Keratinocyte (primary cell): ENCODE results near the gene OCEL1. TPM values are rescaled to one million over a fixed set of nuclear protein-coding genes. Genes with fewer than 3 reads are reported as not detected.
"Not testable (repeated sequence)": the region's sequence is repeated elsewhere in the genome, so short reads cannot be mapped to it uniquely, and the experiment has no call there.

ENCODE experiments used
- DNase-seq: peaks from one replicate; pipeline ENCODE4 v3.0.0-alpha.2; 2011; ENCODE audit warnings: low read depth, missing footprints, low spot score
- FAIRE-seq: peaks from 2 replicates; lab custom pipeline; 2011; peaks lifted over from hg19 to GRCh38; lab: Jason Lieb, UNC
- H2AFZ ChIP-seq: 2 replicates; pipeline ENCODE4 v1.6.0; 2012; ENCODE audit warnings: low read length, control low read depth, inconsistent platforms; ENCODE audit not compliant: control insufficient read depth
- H3K27ac ChIP-seq: 2 replicates; pipeline ENCODE4 v1.5.1; 2011; ENCODE audit warnings: low read length; ENCODE audit not compliant: control insufficient read depth, insufficient read depth
- H3K27me3 ChIP-seq: 3 replicates; pipeline ENCODE4 v1.6.0; 2011; ENCODE audit warnings: low read length; ENCODE audit not compliant: control insufficient read depth, insufficient read depth; ENCODE audit errors: extremely low read depth
- H3K36me3 ChIP-seq, 2 experiments: 2 replicates in 1 of 2; 3 replicates in 1 of 2; pipeline ENCODE4 v1.5.1; 2011; ENCODE audit warnings: low read length in 2 of 2, mild to moderate bottlenecking in 1 of 2; ENCODE audit not compliant: control insufficient read depth in 2 of 2, insufficient read depth in 2 of 2; ENCODE audit errors: extremely low read depth in 1 of 2
- H3K4me1 ChIP-seq: 3 replicates; pipeline ENCODE4 v1.5.1; 2011; ENCODE audit warnings: low read length; ENCODE audit not compliant: control insufficient read depth, insufficient read depth; ENCODE audit errors: extremely low read depth
- H3K4me2 ChIP-seq: 3 replicates; pipeline ENCODE4 v1.6.0; 2011; ENCODE audit warnings: low read depth, low read length; ENCODE audit not compliant: control insufficient read depth, insufficient read depth; ENCODE audit errors: extremely low read depth
- H3K4me3 ChIP-seq, 3 experiments: fragments of 200-600 bp in 1 of 3; sonication (generic) in 1 of 3; 2 replicates in 2 of 3; 3 replicates in 1 of 3; pipeline ENCODE4 v1.5.1; 2011 to 2016; ENCODE audit warnings: low read length in 3 of 3, mild to moderate bottlenecking in 3 of 3, control low read depth in 2 of 3, inconsistent platforms in 1 of 3, low read depth in 1 of 3, mixed read lengths in 1 of 3, mixed run types in 1 of 3, moderate library complexity in 1 of 3; ENCODE audit not compliant: control insufficient read depth in 2 of 3, insufficient read depth in 2 of 3; ENCODE audit errors: extremely low read depth in 1 of 3
- H3K79me2 ChIP-seq: 2 replicates; pipeline ENCODE4 v1.6.0; 2012; ENCODE audit warnings: low read length; ENCODE audit not compliant: control insufficient read depth, insufficient read depth
- H3K9ac ChIP-seq: 3 replicates; pipeline ENCODE4 v1.6.0; 2011; ENCODE audit warnings: low read length; ENCODE audit not compliant: control insufficient read depth, insufficient read depth; ENCODE audit errors: extremely low read depth
- H3K9me1 ChIP-seq: 3 replicates; pipeline ENCODE4 v1.6.0; 2011; ENCODE audit warnings: low read length; ENCODE audit not compliant: control insufficient read depth, insufficient read depth; ENCODE audit errors: extremely low read depth
- H3K9me3 ChIP-seq: 2 replicates; pipeline ENCODE4 v1.5.1; 2012; ENCODE audit warnings: low read depth, low read length; ENCODE audit not compliant: control insufficient read depth
- H4K20me1 ChIP-seq: 3 replicates; pipeline ENCODE4 v1.6.0; 2011; ENCODE audit warnings: low read length; ENCODE audit not compliant: control insufficient read depth, insufficient read depth; ENCODE audit errors: extremely low read depth
- CTCF ChIP-seq, 3 experiments: IDR thresholded peaks in 1 of 3; conservative IDR thresholded peaks in 1 of 3; optimal IDR thresholded peaks in 1 of 3; 2 replicates in 2 of 3; 3 replicates in 1 of 3; pipeline versions ENCODE3 to v1.5.1; 2011; ENCODE audit warnings: low read length in 3 of 3, mild to moderate bottlenecking in 3 of 3, moderate library complexity in 2 of 3, control low read depth in 1 of 3, inconsistent platforms in 1 of 3; ENCODE audit not compliant: insufficient read depth in 2 of 3; ENCODE audit errors: extremely low read depth in 1 of 3
- EZH2 ChIP-seq: IDR thresholded peaks from one replicate; pipeline ENCODE4 v1.6.1; 2012; ENCODE audit warnings: inconsistent platforms, mild to moderate bottlenecking, low read length, moderate library complexity
- dilution Hi-C: fragments of 300-500 bp; cut with MboI; formaldehyde crosslinking; loops from one replicate; pipeline ENCODE4 v1.7.0; 2020; ENCODE audit warnings: low sequenced_read_pairs; ENCODE audit not compliant: extremely low pct_ligation_motif_present
- polyA plus RNA-seq, 5 experiments: library from polyadenylated mRNA; depleted of rRNA in 3 of 5; stranded (reverse) in 3 of 5; stranded (forward) in 1 of 5; unstranded in 1 of 5; fragments of >200 nt; gene quantifications; 1 replicate in 1 of 5; 2 replicates in 3 of 5; 3 replicates in 1 of 5; pipeline versions ENCODE4 v1.2.1 to v1.2.3, GENCODE V29; 2011 to 2012; ENCODE audit warnings: missing spikeins in 2 of 5, low read depth in 1 of 5, low replicate concordance in 1 of 5

The OCEL1 gene
- polyA plus RNA-seq, 1 donor (not counting 4 experiments of a cell fraction or from before 2014, with no cell fraction given): 2.2 TPM

GRCh38 chr19:17185590-17185989 lies 40.4 kb upstream of the OCEL1 start:
- H3K27me3 ChIP-seq: no peaks in the 10 kb centered on the region
- H3K79me2 ChIP-seq: no peaks in the 10 kb centered on the region
- FAIRE-seq (no peak), DNase-seq (no peak)
- dilution Hi-C loops: no loop called here
- no peak overlapping the region for H2AFZ ChIP-seq
- no peak overlapping the region for H3K27ac ChIP-seq
- no peaks in the 10 kb centered on the region for H3K9me1 ChIP-seq
- no peaks in the 10 kb centered on the region for H4K20me1 ChIP-seq
- H3K36me3 ChIP-seq: peaks cover 11 to 42% of the 10 kb centered on the region in 2 experiments
- no peaks in the 10 kb centered on the region for H3K9me3 ChIP-seq
- H3K4me2 ChIP-seq: no peak overlapping the region
- no peak for TF ChIP-seq CTCF (optimal IDR thresholded peaks at IDR 0.05 in 1 of 3, IDR thresholded peaks at IDR 0.05 in 1 of 3, conservative IDR thresholded peaks at IDR 0.05 in 1 of 3; ENCODE audit: extremely low read depth in 1 of 3, insufficient read depth in 2 of 3, low read length in 3 of 3)
- TF ChIP-seq EZH2: no peak
- H3K4me1 ChIP-seq: no peaks in the 10 kb centered on the region
- no peak overlapping the region for H3K9ac ChIP-seq
- H3K4me3 ChIP-seq: no peak overlapping the region

GRCh38 chr19:17191736-17192135 lies 34.3 kb upstream of the OCEL1 start:
- H3K9me3 ChIP-seq, FAIRE-seq, H3K9me1 ChIP-seq, H3K9ac ChIP-seq, H3K79me2 ChIP-seq, dilution Hi-C loops, H4K20me1 ChIP-seq, DNase-seq, H3K4me2 ChIP-seq, H3K27me3 ChIP-seq, H3K4me1 ChIP-seq, H3K4me3 ChIP-seq, H2AFZ ChIP-seq, H3K27ac ChIP-seq: not testable (repeated sequence)
- peaks cover 25 to 28% of the 10 kb centered on the region in 2 experiments for H3K36me3 ChIP-seq

- Histone ChIP-seq H4K20me1 (no peaks in the 10 kb centered on the region), H3K27ac (no peak overlapping the region), H3K27me3 (no peaks in the 10 kb centered on the region), H2AFZ (no peak overlapping the region), H3K9me1 (no peaks in the 10 kb centered on the region), H3K36me3 (peaks cover 27 to 29% of the 10 kb centered on the region in 2 experiments), H3K9ac (no peak overlapping the region), H3K4me2 (no peak overlapping the region), H3K79me2 (no peaks in the 10 kb centered on the region), H3K9me3 (no peaks in the 10 kb centered on the region), H3K4me3 (no peak overlapping the region), H3K4me1 (no peaks in the 10 kb centered on the region)
- dilution Hi-C loops: no loop called here
- no peak for FAIRE-seq
- DNase-seq: no peak
- TF ChIP-seq EZH2: no peak
- no peak for TF ChIP-seq CTCF (optimal IDR thresholded peaks at IDR 0.05 in 1 of 3, IDR thresholded peaks at IDR 0.05 in 1 of 3, conservative IDR thresholded peaks at IDR 0.05 in 1 of 3; ENCODE audit: extremely low read depth in 1 of 3, insufficient read depth in 2 of 3, low read length in 3 of 3)
Measured at GRCh38 chr19:17192751-17193150, 33.3 kb upstream of the OCEL1 start.
